HG02981 (cell line): Measurements from ENCODE around the gene ANGEL1.

ENCODE experiments used
- ATAC-seq: cut with Tn5 transposase; IDR thresholded peaks from one replicate; pipeline ENCODE4 v1.9.1; 2021; ENCODE audit warnings: mild to moderate bottlenecking, moderate library complexity; ENCODE audit not compliant: unreplicated experiment

ANGEL1 gene

DNA sequence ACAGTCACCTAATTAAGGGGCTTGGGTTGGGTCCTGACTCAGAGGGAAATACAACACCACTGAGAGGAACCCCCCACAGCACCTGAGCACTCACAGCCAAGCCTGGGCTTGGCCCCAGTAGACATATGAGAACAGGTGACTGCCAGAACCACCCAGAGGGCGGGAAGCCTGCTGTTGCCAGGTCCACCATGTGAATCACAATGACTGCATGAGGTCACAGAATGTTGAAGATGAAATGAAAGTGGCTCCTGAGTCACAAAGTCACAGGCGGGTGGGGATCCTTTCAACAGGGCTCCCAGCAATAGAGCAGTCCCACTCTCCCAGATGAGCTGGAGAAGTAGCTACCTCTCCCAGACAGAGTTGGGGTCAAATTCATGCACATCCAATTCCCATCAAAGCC, 13.4 kb upstream of the ANGEL1 start, which contains the start of gene LRRC74A:
TSS of gene LRRC74A (plus strand) at position 287 of the 400 bp plus-strand sequence. CDS start 290 bp downstream, outside the sequence.
- no peak for ATAC-seq

DNA sequence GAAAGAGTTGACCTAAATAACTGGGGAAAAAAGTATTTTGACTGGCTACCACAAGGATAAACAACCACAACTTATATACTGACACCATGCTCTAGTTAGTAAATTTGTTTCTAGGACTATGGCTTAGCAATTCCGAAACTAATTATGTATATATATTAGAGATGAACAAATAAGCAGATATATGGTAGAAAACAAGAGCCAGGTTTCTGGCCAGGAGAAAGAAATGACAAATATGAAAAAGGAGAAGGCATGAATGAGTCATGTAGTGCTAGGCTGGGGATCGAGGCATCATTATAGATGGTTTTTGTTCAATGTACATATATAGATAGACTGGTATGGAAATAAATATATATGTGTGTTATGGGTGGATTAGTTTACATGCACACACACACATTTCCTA, 8.0 kb upstream of the ANGEL1 start:
- no peak for ATAC-seq

DNA sequence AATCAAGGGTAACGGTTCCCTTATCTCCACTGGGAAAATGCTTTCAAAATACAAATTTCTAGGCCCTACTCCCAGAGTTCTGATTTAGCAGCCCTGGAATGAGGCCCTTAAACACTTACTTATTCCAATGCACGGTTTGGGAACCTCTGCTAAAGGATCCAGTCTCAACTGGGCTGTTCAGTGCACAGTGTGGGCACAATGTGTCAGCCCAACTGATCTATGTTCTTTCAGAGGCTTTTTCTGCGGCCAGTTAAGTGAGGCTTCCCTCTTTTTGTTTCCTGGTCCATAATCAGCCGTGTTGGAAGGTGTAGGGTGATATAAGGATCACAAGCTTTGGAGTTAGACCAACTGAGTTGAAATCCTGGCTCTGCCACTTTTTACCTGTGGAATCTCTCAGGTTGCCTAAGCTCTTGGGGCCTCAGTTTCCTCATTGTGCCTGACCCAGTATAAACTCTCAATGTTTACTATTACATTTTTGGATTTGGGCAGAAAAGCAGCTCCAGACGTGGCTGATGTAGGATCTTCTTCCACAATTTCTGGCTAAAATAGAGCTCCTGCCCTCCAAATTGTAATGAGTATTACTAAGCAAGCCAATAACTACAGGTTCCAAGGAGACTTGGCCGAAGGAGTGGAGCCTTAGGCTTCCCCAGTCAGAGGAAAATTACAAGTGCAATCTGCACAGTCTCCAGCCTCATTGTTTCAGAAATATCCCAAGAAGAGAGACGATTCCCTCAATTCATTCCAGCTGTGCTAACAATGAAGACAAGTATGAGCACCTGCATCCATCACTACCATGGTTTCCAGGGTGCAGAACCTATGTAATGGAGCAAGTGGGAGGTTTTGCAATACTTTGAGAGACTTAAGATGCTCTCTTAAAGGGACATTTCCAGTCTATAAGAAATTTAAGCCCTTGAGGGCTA, 2.3 kb upstream of the ANGEL1 start:
- no peak for ATAC-seq

DNA sequence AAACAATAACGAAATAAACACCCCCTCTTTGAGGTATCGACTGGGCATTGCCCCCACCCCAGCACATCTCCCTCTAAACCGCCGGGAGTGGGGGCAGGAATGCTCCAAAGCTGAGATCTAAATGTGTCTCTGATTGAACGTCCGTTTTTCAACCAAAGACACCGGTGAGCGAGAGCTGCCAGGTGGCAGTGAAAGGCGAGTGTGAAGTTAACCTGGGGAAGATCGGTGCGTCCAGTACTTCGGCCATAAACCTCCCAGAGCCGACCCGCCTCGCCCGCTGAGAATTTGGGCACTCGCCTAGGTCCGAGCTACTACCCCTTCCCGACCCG, 625 bp downstream of the ANGEL1 start:
- ATAC-seq: peak; percentile 5

DNA sequence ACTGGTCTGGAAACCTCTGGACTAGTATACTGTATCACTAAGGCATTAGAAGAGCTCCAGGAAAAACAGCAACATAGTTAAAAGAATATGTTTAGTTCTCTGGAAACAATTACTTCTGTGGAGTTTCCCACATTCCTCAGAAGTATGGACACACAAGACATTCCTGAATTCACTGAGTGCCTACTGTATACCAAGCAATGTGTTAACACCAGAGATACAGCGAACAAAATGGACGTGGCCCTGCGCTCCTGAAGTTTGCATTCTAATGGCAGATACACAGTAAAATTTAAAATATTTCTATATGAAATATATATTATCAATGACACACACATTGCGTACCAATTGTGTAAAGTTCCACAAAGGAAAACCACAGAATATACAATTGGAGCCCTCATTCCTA, 1.1 kb downstream of the ANGEL1 start:
- ATAC-seq: no peak

- ATAC-seq: no peak
Observed at GRCh38 chr14:76810953-76811400, 1.7 kb downstream of the ANGEL1 start.

GRCh38 chr14:76810525-76810924, 2.2 kb downstream of the ANGEL1 start:
- ATAC-seq: no peak

GRCh38 chr14:76808990-76809389, 3.7 kb downstream of the ANGEL1 start:
- ATAC-seq: no peak

DNA sequence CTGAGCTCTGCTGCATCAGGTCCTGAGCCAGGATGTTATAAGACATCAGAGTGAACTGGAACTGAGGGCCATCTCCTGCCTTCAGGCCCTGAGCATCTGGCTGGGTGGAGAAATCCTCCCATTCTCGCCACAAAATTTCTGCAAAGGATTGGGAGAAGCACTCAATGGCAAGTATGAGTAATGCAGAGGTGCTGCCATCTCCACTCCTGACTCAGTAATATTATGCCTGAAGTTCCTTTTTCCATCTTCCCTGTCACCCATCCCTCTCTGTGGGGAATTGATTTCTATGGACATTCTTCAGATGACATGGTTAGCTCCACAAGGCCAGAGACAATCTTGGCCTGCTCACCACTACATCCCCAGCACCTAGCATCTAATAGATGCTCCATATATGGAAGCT, 4.7 kb downstream of the ANGEL1 start:
- ATAC-seq: no peak

GRCh38 chr14:76806446-76806845, 6.2 kb downstream of the ANGEL1 start:
- ATAC-seq: no peak

- ATAC-seq: no peak
Observed at GRCh38 chr14:76793956-76794355, 18.7 kb downstream of the ANGEL1 start.

DNA sequence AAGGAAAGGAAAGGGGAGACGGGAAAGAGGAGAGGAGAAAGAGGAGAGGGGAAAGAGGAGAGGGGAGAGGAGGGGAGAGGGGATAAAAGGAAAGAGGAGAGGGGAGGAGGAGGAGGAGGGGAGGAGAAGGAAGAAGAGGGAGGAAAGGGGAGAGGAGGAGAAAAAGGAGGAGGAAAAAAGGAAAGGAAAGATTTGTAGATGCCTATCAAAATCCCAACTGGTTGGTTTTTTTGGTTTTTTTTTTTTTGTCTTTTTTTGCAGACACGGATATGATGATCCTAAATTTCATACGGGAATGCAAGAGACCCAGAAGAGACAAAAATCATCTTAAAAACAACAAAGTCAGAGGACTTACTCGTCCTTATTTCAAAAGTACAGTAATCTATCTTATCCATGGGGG, 19.4 kb downstream of the ANGEL1 start:
- ATAC-seq: no peak

GRCh38 chr14:76792422-76792821, 20.3 kb downstream of the ANGEL1 start:
- ATAC-seq: no peak

GRCh38 chr14:76786601-76787000, 26.1 kb downstream of the ANGEL1 start:
- ATAC-seq: no peak

DNA sequence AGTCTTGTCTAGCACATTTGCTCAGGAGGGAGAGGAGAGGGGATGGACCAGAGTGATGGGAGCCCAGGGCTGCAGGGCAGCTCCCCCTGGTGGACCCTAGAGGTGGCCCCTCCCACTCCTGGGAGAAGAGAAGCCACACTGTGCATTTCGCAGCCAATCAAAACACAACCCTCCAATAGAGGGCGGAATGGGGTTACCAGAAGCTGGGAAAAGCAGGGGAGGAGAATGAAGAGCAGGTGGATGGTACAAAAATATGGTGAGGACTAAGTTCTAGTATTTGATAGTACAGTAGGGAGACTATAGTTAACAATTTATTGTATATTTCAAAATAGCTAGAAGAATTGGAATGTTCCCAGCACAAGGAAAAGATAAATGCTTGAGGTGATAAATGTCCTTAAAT, 27.8 kb downstream of the ANGEL1 start:
- ATAC-seq: peak; percentile 70

DNA sequence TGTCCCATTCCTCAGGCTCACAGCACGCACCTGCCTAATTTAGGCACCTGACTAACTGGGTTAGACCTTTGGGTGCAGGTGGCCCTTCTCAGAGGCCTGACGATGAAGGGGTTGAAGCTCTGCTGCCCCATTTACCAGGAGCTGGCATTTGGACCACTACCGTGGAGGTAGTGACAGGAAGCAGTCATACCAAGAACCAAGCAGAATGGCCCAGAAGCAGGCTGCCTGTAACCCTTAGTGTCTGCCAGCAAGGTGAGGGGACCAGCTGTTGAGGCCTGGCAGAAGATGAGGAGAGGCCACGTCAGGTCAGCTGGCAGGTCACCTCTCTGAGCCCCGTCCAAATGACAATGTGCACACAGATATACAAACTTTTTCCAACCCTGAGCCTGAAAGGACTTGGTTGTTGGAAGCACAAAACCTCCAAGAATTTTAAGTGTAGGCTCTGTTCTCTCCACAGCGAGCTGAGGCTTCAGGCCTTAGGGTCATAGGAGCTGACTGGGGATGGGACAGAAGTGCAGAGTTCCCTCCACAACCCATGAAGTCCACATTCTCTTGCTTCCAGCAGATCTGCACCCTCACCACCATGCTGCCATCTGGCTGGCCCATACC, 28.3 kb downstream of the ANGEL1 start:
- no peak for ATAC-seq

DNA sequence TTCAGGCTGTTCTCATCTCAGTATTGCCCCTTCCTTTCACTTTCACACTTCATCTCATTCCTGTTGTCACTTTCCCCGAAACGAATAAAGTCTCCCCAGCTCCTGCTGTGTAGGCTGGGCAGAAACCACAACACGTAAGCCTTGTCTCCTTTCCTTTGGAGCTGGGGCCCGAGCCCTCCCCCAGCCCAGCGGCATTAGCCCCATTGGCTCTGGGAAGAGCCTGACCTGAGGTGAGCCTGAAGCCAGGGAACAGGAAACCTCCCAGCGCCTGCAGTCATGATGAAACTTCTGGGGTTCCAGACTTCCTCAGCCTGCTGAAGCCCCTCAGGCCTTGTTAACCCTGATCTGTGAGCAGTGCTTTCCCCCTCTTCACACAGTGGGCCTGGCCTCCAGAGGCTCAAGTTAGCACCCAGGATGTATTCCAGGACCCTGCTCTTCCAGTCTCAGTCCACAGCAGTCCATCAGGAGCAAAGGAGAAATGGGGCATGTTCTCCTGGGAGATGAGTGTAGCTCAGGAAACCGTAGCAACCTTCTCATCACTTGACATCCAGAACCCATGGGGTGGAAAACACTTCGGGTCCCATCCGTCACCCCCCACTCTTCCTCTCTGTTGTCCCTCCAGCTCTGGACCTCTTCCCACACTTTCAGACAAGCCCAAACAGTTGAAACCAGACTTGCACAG, 29.7 kb downstream of the ANGEL1 start:
- peak; percentile 45 for ATAC-seq

DNA sequence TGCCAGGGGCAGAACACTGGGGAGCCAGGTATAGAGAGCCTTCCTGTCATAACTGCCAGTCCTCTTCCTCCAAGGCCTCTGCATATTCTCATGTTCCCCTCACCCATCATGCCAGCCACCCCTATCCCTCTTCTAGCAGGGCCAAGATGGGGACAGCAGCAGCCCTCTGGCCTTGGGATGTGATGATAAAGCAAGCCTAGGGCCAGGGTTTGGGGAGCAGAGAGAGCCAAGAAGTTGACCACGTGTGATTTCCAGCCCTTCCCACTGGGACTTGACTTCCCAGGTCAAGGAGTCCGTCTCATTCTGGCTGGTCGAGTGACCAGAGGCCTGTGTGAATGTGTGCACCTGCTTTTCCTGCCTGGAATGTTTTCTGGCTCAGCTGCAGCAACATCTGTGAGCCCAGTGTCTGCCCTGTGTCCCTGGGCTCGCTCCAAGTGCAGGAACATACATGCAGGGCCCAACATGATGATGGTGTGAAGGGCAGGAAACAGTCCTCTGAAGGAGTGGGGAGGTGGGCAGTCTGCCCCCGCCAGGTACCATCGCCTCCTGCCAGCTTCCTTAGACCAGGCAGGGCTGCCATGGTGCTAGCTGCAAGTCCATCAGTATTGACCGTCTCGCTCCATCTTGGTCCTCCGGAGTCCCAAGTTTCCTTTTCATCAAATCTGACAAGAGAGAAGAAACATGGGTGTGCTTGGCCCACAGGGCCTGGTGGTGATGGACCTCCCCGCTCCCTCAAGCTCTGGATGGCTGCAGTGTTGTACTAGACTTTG, 30.4 kb downstream of the ANGEL1 start:
- no peak for ATAC-seq

DNA sequence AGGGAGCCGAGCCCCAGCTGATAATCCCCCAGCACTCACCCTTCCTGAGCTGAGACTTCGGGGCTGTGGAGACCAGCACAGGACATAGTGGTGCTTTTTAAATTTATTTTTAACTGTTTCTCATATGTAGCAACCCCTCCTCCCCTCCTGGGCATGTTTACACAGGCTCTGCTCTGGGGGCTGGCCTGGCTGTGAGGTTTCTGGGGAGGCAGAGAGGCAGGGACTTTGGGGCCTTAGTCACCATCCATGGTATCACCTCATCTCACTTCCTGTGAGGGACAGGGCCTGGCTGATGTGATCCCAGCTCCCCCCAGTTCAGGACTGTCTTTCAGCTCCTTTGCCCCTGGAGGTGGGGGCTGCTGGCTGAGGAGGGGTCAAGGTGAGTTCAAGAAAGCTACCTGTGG, 31.0 kb downstream of the ANGEL1 start:
- no peak for ATAC-seq

GRCh38 chr14:76780875-76781647, 31.6 kb downstream of the ANGEL1 start:
- no peak for ATAC-seq
